Measurements from ENCODE around the gene SLAIN1.

The SLAIN1 gene

GRCh38 chr13:77732287-77732686 is 34.8 kb downstream of the SLAIN1 start:
- no peak for TF ChIP-seq CTCF (IDR thresholded peaks at IDR 0.05)

- no peak for TF ChIP-seq CTCF (IDR thresholded peaks at IDR 0.05)
Observed at GRCh38 chr13:77733674-77734073, 36.2 kb downstream of the SLAIN1 start.

GRCh38 chr13:77737583-77738200 is 40.2 kb downstream of the SLAIN1 start:
- TF ChIP-seq CTCF (IDR thresholded peaks at IDR 0.05): no peak

- no peak for TF ChIP-seq CTCF (IDR thresholded peaks at IDR 0.05)
Observed at GRCh38 chr13:77740097-77740735, 42.7 kb downstream of the SLAIN1 start.

- no peak for TF ChIP-seq CTCF (IDR thresholded peaks at IDR 0.05)
Observed at GRCh38 chr13:77740931-77741596, 43.6 kb downstream of the SLAIN1 start.

- no peak for TF ChIP-seq CTCF (IDR thresholded peaks at IDR 0.05)
Observed at GRCh38 chr13:77741597-77741972, 44.1 kb downstream of the SLAIN1 start.

- TF ChIP-seq CTCF (IDR thresholded peaks at IDR 0.05): no peak
Observed at GRCh38 chr13:77742801-77743200, 45.3 kb downstream of the SLAIN1 start.
